Mucosa of rectum (tissue), 2 donors: ENCODE measurements around the gene FBN3.

Experiments
- H3K27ac ChIP-seq, 2 donors: one replicate each; pipeline ENCODE4 v1.7.0; 2013; ENCODE audit warnings: inconsistent platforms in 2 of 2, low read depth in 2 of 2, low read length in 2 of 2
- H3K27me3 ChIP-seq, 2 donors: one replicate each; pipeline ENCODE4 v1.7.0; 2013; ENCODE audit warnings: low read length in 2 of 2; ENCODE audit not compliant: control insufficient read depth in 2 of 2, insufficient read depth in 2 of 2
- H3K36me3 ChIP-seq, 2 donors: one replicate each; pipeline ENCODE4 v1.7.0; 2013; ENCODE audit warnings: low read length in 2 of 2; ENCODE audit not compliant: control insufficient read depth in 2 of 2, insufficient read depth in 2 of 2
- H3K4me1 ChIP-seq, 2 donors: one replicate each; pipeline ENCODE4 v1.7.0; 2013; ENCODE audit warnings: low read length in 2 of 2, mild to moderate bottlenecking in 1 of 2; ENCODE audit not compliant: control insufficient read depth in 2 of 2, insufficient read depth in 2 of 2
- H3K4me3 ChIP-seq, 2 donors: one replicate each; pipeline ENCODE4 v1.7.0; 2013; ENCODE audit warnings: low read length in 2 of 2
- H3K9ac ChIP-seq, 2 donors: one replicate each; pipeline ENCODE4 v1.7.0; 2013; ENCODE audit warnings: low read length in 2 of 2, low read depth in 1 of 2, mild to moderate bottlenecking in 1 of 2
- H3K9me3 ChIP-seq, 2 donors: one replicate each; pipeline ENCODE4 v1.7.0; 2013; ENCODE audit warnings: low read length in 2 of 2; ENCODE audit not compliant: control insufficient read depth in 2 of 2
- donor health status: healthy.
- donor health status: Normal muscosa, but diverticular disease.

Gene FBN3

DNA sequence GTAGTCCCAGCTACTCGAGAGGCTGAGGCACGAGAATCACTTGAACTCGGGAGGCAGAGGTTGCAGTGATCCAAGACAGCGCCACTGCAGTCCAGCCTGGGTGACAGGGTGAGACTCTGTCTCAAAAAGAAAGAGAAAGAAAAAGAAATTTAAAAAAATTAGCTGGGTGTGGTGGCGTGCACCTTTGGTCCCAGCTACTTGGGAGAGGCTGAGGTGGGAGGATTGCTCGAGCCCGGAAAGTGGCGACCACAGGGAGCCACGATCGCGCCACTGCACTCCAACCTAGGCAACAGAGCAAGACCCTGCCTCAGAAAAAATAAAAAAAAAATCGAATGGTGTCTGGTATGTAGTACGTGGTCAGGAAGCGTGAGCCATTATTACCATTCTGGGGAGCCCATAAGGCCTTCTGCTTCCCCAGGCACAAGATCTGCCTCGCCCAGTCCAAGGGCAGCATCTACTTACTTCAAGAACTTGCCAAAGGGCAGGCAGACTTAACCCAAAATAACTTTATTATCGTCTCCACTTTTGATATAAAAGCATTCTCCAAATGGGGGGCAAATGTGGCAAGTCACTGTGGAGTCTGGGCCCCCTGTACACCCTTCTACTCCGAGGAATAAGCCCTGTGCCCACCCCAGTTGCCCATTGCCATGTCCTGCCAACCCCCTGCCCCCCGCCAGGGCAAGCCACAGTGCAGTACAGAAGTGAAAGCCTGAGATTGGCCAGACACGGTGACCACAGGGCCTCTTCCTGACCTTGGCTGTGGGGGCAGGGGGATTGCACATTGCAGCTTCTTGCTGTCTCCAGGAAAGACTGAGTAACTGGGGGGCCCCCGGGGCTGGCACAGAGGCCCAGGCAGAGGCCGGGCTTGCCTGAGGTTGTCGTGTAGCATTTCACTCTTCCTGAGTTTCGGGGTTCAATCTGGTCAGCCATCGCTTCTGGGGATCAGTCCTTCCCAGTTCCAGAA lies 84.2 kb downstream of the FBN3 start:
- H3K4me3 ChIP-seq, result no peak overlapping the region
- H3K4me1 ChIP-seq, result no peaks in the 10 kb centered on the region
- no peak overlapping the region for H3K9ac ChIP-seq
- peaks cover 3 to 5% of the 10 kb centered on the region in 2 donors for H3K9me3 ChIP-seq
- H3K27me3 ChIP-seq, result no peaks in the 10 kb centered on the region
- no peaks in the 10 kb centered on the region for H3K36me3 ChIP-seq
- H3K27ac ChIP-seq, result no peak overlapping the region

GRCh38 chr19:8057545-8058270 lies 91.7 kb downstream of the FBN3 start:
- Histone ChIP-seq H3K36me3 (no peaks in the 10 kb centered on the region), H3K4me3 (no peak overlapping the region), H3K4me1 (no peaks in the 10 kb centered on the region), H3K9ac (no peak overlapping the region), H3K27ac (no peak overlapping the region), H3K9me3 (no peaks in the 10 kb centered on the region), H3K27me3 (no peaks in the 10 kb centered on the region)

DNA sequence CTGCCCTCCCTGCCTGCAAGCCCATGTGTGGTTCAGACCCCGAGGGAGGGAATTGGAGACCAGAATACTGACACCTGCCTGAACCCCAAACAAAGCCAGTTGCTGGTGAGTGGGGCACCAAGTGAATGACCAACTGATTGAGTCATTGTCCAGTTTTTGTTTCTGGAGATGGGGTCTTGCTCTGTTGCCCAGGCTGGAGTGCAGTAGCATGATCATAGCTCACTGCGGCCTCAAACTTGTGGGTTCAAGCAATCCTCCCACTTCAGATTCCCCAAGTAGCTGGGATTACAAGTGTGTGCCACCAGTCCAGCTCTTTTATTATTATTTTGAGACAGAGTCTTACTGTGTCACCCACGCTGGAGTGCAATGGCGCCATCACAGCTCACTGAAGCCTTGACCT lies 92.9 kb downstream of the FBN3 start:
- H3K27me3 ChIP-seq, result no peaks in the 10 kb centered on the region
- H3K4me3 ChIP-seq, result no peak overlapping the region
- H3K9ac ChIP-seq, result no peak overlapping the region
- H3K27ac ChIP-seq, result no peak overlapping the region
- no peaks in the 10 kb centered on the region for H3K36me3 ChIP-seq
- H3K4me1 ChIP-seq, result no peaks in the 10 kb centered on the region
- no peaks in the 10 kb centered on the region for H3K9me3 ChIP-seq

DNA sequence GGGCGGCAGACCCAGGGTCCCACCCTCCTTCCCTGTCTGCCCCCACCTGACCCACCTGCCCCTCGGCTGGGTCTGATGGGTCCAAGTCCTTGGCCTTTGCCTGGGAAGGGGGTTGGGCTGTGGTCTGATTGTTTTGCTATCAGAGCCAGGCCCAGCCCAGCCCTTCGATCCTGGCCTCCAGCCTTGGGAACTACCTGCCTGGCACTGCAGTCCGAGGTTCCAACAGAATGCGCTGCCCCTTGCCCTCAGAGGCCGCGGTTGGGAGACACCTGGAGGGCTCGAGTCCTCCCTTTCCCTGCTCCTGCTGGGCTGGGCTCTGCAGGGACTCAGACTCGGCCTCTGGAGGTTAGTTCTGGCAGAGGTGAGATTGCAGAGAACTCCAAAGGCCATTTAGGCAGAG lies 95.2 kb downstream of the FBN3 start:
- peaks cover 0 to 6% of the 10 kb centered on the region in 2 donors for H3K4me1 ChIP-seq
- no peak overlapping the region for H3K4me3 ChIP-seq
- H3K9me3 ChIP-seq, result no peaks in the 10 kb centered on the region
- H3K36me3 ChIP-seq, result no peaks in the 10 kb centered on the region
- H3K27me3 ChIP-seq, result no peaks in the 10 kb centered on the region
- no peak overlapping the region for H3K9ac ChIP-seq
- no peak overlapping the region for H3K27ac ChIP-seq

DNA sequence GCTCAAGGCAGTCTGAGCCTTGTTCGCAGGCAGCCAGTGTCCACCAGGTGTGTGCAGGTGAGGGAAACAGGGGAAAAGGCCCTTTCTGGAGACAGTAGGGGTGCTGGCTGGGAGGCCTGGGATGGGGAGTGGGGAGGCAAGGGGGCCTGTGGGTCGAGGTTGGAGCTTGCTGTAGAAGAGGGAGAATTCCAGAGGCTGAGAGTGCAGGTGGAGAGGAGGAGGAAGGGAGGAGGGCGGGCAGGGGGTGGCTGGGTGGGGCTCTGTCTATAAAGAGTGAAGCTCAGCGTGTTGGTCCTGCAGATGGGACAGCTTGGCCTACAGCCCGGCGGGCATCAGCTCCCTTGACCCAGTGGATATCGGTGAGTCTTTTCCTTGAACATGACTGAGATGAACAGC lies 96.9 kb downstream of the FBN3 start, which contains the start of gene CCL25:
Gene CCL25 (plus strand): TSS at position 297 of the 396 bp plus-strand sequence. CDS start 290 bp downstream, outside the sequence.
- peaks cover 0 to 6% of the 10 kb centered on the region in 2 donors for H3K4me1 ChIP-seq
- H3K27ac ChIP-seq, result no peak within 1 kb of the TSS
- H3K36me3 ChIP-seq, result no peaks in the 10 kb centered on the region
- H3K4me3 ChIP-seq, result no peak within 1 kb of the TSS
- H3K27me3 ChIP-seq, result no peaks in the 10 kb centered on the region
- H3K9ac ChIP-seq, result no peak within 1 kb of the TSS
- H3K9me3 ChIP-seq, result no peaks in the 10 kb centered on the region

DNA sequence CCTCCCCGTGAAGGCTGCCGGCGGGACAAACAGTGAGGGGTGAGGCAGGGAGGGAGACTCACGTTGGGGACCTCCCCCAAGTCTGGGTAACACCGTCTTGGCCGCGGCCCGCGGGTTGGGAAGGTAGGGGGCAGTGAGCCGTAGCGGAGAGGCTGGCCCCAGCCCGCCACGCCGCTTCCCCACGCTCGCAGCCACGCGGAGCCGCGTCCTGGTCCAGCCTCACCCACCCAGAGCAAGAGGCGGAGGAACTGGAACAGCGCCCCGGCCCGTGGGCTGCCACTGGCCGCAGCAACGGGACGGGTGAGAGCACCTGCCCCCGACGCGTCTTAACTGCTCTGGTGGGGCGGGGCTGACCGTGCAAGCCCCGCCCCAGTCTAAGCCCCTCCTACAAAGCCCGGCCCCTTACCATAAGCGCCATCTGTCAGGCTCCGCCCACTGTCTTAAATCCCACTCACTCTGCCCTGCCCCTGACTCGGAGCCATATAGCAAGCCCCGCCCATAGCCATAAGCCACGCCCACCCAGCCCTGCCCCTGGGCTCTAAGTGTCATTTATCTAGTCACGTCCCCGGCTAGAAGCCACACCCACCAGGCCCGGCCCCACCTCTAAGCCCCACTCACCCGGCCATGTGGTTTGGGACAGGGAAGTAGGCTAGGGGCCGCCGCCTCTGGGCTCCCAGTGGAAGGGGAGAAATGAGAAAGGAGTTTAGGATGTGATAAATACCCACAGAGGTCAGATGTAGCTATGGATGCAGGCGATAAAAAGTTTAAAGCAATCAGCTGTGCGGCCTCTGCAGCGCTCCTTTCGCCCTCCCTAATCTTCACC lies 98.9 kb downstream of the FBN3 start:
- H3K4me1 ChIP-seq, result peaks cover 0 to 6% of the 10 kb centered on the region in 2 donors
- no peak overlapping the region for H3K27ac ChIP-seq
- no peaks in the 10 kb centered on the region for H3K9me3 ChIP-seq
- H3K9ac ChIP-seq, result no peak overlapping the region
- peak overlapping the region; percentile 3 to 16 for H3K4me3 ChIP-seq
- no peaks in the 10 kb centered on the region for H3K27me3 ChIP-seq
- H3K36me3 ChIP-seq, result no peaks in the 10 kb centered on the region

DNA sequence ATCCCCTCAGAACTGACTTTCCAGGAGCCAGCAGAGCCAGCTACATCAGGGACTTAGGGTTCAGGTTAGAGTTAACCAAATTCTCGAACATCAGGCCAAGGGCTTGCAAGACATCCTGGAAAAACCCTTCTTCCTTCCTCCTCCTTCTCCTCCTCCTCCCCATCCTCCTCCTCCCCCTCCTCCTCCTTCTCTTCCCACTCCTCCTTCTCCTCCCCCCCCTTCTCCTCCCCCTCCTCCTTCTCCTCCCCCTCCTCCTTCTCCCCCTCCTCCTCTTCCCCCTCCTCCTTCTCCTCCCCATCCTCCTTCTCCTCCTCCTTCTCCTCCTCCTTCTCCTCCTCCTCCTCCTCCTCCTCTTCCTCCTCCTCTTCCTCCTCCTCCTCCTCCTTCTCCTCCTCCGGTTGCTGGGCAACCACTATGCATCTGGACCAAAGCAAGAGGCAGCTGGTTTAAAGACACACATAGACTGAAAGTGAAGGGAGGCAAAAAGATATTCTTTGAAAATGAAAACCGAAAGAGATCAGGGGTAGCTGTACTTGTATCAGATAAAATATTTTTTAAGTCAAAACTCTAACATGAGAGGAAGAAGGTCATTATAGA lies 102.7 kb downstream of the FBN3 start:
- no peak overlapping the region for H3K4me3 ChIP-seq
- H3K27me3 ChIP-seq, result no peaks in the 10 kb centered on the region
- H3K36me3 ChIP-seq, result no peaks in the 10 kb centered on the region
- H3K9ac ChIP-seq, result no peak overlapping the region
- no peak overlapping the region for H3K27ac ChIP-seq
- peaks cover 0 to 6% of the 10 kb centered on the region in 2 donors for H3K4me1 ChIP-seq
- H3K9me3 ChIP-seq, result no peaks in the 10 kb centered on the region

GRCh38 chr19:8045872-8046568 lies 103.4 kb downstream of the FBN3 start:
- Histone ChIP-seq H3K4me3 (no peak overlapping the region), H3K27ac (no peak overlapping the region), H3K27me3 (no peaks in the 10 kb centered on the region), H3K9me3 (no peaks in the 10 kb centered on the region), H3K9ac (no peak overlapping the region), H3K4me1 (peaks cover 0 to 6% of the 10 kb centered on the region in 2 donors), H3K36me3 (no peaks in the 10 kb centered on the region)

- Histone ChIP-seq H3K27ac (no peak overlapping the region), H3K9me3 (no peaks in the 10 kb centered on the region), H3K9ac (no peak overlapping the region), H3K36me3 (no peaks in the 10 kb centered on the region), H3K27me3 (no peaks in the 10 kb centered on the region), H3K4me3 (no peak overlapping the region), H3K4me1 (no peaks in the 10 kb centered on the region)
Observed at GRCh38 chr19:8044018-8044417, 105.4 kb downstream of the FBN3 start.
